ENCODE measurements around the gene UTP15.

DNA sequence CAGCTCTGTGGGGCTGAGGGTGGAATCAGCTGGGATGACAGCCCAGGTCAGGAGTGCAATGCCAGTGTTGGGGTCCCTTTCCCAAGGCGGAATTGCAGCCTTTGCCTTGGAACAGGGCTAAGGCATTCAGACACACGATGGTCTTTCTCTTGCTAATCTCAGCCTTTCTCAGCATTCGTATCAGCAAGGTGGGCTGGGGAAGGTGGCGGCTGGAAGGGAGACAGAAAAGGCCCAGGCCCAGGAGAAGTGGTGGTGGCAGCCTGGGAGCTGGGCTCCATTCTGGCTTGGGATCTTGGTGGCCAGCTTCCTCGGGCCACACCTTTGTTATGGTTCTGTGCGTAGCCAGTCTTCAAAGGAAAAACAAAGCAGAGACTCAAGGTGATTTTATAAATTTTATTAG, 59.3 kb downstream of the UTP15 start:
- no peak for TF ChIP-seq REST (IDR thresholded peaks at IDR 0.05; ENCODE audit: insufficient read depth in 1 of 2, low read depth in 2 of 2, low read length in 2 of 2)
- no peak for TF ChIP-seq POLR2AphosphoS5 (IDR thresholded peaks at IDR 0.05; ENCODE audit: low read depth, low read length)

Measured in PFSK-1 (cell line).